Uterus (tissue), 4 donors: ENCODE measurements around the gene HOXB4. TPM values are rescaled to one million over a fixed set of nuclear protein-coding genes. Genes with fewer than 3 reads are reported as not detected.

ENCODE experiments used
- DNase-seq, 2 donors: peaks; one replicate each; pipeline ENCODE4 v3.0.0-alpha.2; 2019 to 2020
- H3K27ac ChIP-seq, 2 donors: fragments of 200-600 bp; sonication (generic); 1 replicate in 1 of 2; 2 replicates in 1 of 2; pipeline ENCODE4 v1.5.1; 2016 to 2018
- H3K27me3 ChIP-seq, 2 donors: fragments of 200-600 bp; sonication (generic); one replicate each; pipeline ENCODE4 v1.5.1; 2018 to 2019; ENCODE audit warnings: control low read depth in 1 of 2
- H3K36me3 ChIP-seq, 2 donors: fragments of 200-600 bp; sonication (generic); one replicate each; pipeline ENCODE4 v1.5.1; 2019; ENCODE audit warnings: control low read depth in 1 of 2
- H3K4me1 ChIP-seq, 2 donors: fragments of 200-600 bp; sonication (generic); one replicate each; pipeline ENCODE4 v1.5.1; 2018 to 2019; ENCODE audit warnings: control low read depth in 1 of 2
- H3K4me3 ChIP-seq, 2 donors: fragments of 200-600 bp; sonication (generic); 1 replicate in 1 of 2; 2 replicates in 1 of 2; pipeline ENCODE4 v1.5.1; 2018 to 2019; ENCODE audit warnings: mild to moderate bottlenecking in 1 of 2
- H3K9me3 ChIP-seq, 2 donors: fragments of 200-600 bp; sonication (generic); one replicate each; pipeline ENCODE4 v1.5.1; 2019; ENCODE audit warnings: control low read depth in 1 of 2
- POLR2A ChIP-seq, 2 donors: fragments of 450-650 bp; IDR thresholded peaks; one replicate each; pipeline ENCODE4 v1.6.1; 2016; ENCODE audit warnings: antibody characterized with exemption in 2 of 2, mild to moderate bottlenecking in 1 of 2, moderate library complexity in 1 of 2
- intact Hi-C: fragments of 100-400 bp; cut with DNase I; formaldehyde crosslinking; loops from one replicate; pipeline ENCODE4 v1.15.1; 2023; ENCODE audit warnings: low total_unique reads
- total RNA-seq, 4 donors: library from RNA; depleted of rRNA in 3 of 4; stranded (reverse); fragments of >200 nt in 3 of 4; gene quantifications; one replicate each; pipeline versions ENCODE4 v1.1.0 to v1.2.4, GENCODE V29; 2014 to 2023
- TF ChIP-seq, protein P1 (sequence below), 4 experiments: fragments of 200-600 bp in 2 of 4; fragments of 450-650 bp in 2 of 4; sonication (generic) in 2 of 4; IDR thresholded peaks; one replicate each; pipeline ENCODE4 v1.5.1; 2016 to 2019; ENCODE audit warnings: antibody characterized with exemption in 4 of 4, mild to moderate bottlenecking in 2 of 4, moderate library complexity in 1 of 4
- donor health status: DM: yes; HTN: yes; CAD: no.

The HOXB4 gene
- total RNA-seq, 4 donors from 2014 or later = 0.88 to 6.9 (median 5.5) TPM; not detected in 1

DNA sequence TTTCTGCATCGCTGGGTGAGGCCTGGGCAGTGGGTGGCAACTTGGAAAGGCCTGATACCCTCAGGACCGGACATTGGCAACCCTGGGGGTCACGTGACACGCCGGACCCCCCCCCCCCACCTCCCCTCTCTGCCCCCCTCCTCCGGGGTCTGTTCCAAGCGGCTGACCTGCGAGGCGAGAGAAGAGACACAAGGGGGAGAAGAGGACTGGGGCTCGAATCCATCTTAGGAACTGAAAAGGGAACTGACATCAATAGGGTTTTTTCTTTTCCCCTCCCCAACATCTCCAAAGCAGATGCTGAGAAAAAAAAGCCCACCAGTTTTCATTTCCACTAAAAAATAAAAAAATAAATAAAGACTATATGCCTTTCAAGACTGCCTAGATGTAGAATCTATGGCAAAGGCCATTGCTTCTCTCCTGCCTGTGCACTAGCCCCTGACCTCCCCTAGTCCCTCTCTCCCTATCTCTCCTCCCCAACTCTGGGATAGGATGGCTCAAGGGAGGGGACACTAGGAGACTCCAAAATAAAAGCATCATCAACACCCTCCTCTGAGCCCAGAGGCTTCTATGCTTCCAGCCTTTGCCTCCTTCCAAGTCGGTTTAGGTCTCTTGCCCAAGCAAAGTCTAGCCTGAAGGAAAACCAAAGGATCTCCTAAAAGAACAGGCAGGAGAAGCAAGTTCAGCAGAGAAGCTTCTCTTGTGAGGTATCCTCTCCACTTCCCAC, 25.5 kb downstream of the HOXB4 start:
- no peak overlapping the region for H3K4me3 ChIP-seq
- H3K27ac ChIP-seq = no peak overlapping the region
- DNase-seq = no peak

DNA sequence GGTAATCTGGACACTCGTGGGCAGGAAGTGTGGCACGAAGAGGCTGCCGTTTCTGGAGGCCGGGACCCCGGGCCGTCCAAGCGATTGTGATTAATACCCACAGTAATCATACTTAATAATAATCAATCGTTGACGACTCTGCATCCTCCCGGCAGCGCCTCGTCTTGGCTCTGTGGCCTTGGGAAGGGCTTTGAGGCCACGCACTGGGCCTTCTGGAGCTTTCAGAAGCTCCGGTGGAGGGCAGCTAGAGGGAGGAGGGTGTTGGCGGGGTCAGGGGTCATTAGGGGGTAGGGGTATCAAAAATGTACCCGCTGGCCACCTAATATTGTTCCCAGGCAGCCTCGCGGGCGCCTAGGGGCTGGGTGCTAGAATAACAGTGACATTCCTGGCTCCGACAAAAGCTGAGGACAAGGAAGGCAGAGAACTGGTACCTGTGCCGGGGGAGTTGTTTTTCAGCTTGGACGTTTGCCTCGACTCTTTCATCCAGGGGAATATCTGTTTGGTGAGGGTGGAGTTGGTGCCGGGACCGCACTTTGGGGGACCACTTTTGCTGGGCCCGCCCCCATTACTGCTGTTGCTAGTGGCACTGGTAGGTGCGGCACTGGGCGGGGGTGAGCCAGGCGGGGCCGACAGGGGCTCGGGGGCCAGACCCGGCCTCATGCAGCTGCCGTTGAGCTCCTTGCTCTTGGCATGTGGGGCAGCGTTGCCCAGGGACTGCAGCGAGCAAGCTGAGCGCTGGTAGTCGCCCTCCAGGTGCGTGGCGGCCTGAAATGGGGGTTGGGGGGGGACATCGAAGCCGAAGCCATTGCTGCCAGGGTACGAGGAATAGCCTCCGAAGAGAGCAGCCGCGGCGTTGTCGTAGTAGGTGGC, 26.3 kb downstream of the HOXB4 start:
- no peak overlapping the region for H3K4me3 ChIP-seq
- H3K36me3 ChIP-seq = no peaks in the 10 kb centered on the region
- H3K27me3 ChIP-seq = no peaks in the 10 kb centered on the region
- H3K27ac ChIP-seq = no peak overlapping the region
- TF ChIP-seq POLR2A (IDR thresholded peaks at IDR 0.05) = no peak
- TF ChIP-seq, protein P1, sequence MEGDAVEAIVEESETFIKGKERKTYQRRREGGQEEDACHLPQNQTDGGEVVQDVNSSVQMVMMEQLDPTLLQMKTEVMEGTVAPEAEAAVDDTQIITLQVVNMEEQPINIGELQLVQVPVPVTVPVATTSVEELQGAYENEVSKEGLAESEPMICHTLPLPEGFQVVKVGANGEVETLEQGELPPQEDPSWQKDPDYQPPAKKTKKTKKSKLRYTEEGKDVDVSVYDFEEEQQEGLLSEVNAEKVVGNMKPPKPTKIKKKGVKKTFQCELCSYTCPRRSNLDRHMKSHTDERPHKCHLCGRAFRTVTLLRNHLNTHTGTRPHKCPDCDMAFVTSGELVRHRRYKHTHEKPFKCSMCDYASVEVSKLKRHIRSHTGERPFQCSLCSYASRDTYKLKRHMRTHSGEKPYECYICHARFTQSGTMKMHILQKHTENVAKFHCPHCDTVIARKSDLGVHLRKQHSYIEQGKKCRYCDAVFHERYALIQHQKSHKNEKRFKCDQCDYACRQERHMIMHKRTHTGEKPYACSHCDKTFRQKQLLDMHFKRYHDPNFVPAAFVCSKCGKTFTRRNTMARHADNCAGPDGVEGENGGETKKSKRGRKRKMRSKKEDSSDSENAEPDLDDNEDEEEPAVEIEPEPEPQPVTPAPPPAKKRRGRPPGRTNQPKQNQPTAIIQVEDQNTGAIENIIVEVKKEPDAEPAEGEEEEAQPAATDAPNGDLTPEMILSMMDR (IDR thresholded peaks at IDR 0.05) = no peak
- H3K4me1 ChIP-seq = peaks cover 6 to 8% of the 10 kb centered on the region in 2 donors
- H3K9me3 ChIP-seq = no peaks in the 10 kb centered on the region
- DNase-seq = no peak
- intact Hi-C loops = no loop called here

More for the DNA sequence above, 25.5 kb downstream of the HOXB4 start:
- TF ChIP-seq, protein P1 (IDR thresholded peaks at IDR 0.05) = no peak
- TF ChIP-seq POLR2A (IDR thresholded peaks at IDR 0.05) = no peak
- Histone ChIP-seq H3K9me3 (no peaks in the 10 kb centered on the region), H3K36me3 (no peaks in the 10 kb centered on the region), H3K27me3 (no peaks in the 10 kb centered on the region), H3K4me1 (peaks cover 8 to 10% of the 10 kb centered on the region in 2 donors)
- intact Hi-C loops = no loop called here

DNA sequence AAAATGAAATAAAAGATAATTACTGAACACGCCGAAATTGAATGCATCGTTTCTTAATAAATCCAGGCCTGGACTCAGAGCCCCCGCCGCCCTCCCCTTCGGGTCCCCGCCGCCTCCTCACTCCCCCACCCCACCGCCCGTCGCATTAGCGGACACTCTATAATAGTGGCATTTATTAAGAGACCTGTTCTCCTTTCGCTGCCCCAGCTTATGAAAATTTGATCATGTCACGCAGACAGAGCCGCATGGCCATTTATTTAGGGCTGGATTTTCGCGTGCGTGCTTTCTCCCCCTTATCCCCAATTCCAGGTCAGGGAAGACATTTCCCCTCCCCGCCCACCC, 27.0 kb downstream of the HOXB4 start:
- no peak overlapping the region for H3K27ac ChIP-seq
- intact Hi-C loops = no loop called here
- H3K4me1 ChIP-seq = peaks cover 6 to 7% of the 10 kb centered on the region in 2 donors

DNA sequence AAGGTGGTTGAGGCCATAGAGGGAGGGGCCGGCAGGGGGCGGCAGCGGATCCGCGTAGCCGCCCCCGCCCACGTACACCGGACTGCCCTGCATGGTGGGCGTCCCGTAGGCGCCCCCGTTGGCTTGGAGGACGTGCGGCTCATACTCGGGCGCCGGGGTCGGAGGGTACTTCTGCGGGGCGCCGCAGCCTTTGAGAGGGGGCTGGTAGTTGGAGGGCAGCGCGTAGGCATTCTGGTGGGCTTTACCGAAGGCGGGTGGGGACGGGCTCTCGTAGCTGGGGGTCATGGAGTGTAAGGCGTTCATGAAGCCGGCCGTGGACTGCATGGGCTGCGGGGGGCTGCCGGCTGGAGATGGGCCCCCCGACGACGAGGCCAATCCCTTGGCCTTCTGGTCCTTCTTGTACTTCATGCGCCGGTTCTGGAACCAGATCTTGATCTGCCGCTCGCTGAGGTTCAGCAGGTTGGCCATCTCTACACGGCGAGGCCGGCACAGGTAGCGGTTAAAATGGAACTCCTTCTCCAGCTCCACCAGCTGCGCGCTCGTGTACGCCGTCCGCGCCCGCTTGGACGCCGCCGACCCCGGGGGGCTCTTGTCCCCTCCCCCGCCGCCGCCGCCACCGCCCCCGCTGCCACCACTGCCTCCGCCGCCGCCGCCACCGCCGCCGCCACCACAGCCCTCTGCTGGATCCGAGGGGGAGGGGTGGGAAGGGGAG, 27.5 kb downstream of the HOXB4 start:
- Histone ChIP-seq H3K27me3 (no peaks in the 10 kb centered on the region), H3K4me3 (no peak overlapping the region), H3K36me3 (no peaks in the 10 kb centered on the region), H3K27ac (no peak overlapping the region), H3K4me1 (peaks cover 9% of the 10 kb centered on the region in 2 donors), H3K9me3 (no peaks in the 10 kb centered on the region)
- intact Hi-C loops = no loop called here
- no peak for DNase-seq
- TF ChIP-seq, protein P1 (IDR thresholded peaks at IDR 0.05) = no peak
- no peak for TF ChIP-seq POLR2A (IDR thresholded peaks at IDR 0.05)

More for the DNA sequence above, 27.0 kb downstream of the HOXB4 start:
- no peak overlapping the region for H3K4me3 ChIP-seq
- H3K27me3 ChIP-seq = no peaks in the 10 kb centered on the region
- no peaks in the 10 kb centered on the region for H3K9me3 ChIP-seq
- H3K36me3 ChIP-seq = no peaks in the 10 kb centered on the region
- DNase-seq = no peak
- TF ChIP-seq, protein P1 (IDR thresholded peaks at IDR 0.05) = no peak
- TF ChIP-seq POLR2A (IDR thresholded peaks at IDR 0.05) = no peak
